ENCODE results near the gene TBC1D17. TPM values are rescaled to one million over a fixed set of nuclear protein-coding genes. Genes with fewer than 3 reads are reported as not detected.

TBC1D17 gene
- total and polyA plus RNA-seq, 10 of the 15 experiments (the other 5 are each of a cell fraction or from before 2014, with no cell fraction given) = 0.42 to 20.4 (median 11.2) TPM

DNA sequence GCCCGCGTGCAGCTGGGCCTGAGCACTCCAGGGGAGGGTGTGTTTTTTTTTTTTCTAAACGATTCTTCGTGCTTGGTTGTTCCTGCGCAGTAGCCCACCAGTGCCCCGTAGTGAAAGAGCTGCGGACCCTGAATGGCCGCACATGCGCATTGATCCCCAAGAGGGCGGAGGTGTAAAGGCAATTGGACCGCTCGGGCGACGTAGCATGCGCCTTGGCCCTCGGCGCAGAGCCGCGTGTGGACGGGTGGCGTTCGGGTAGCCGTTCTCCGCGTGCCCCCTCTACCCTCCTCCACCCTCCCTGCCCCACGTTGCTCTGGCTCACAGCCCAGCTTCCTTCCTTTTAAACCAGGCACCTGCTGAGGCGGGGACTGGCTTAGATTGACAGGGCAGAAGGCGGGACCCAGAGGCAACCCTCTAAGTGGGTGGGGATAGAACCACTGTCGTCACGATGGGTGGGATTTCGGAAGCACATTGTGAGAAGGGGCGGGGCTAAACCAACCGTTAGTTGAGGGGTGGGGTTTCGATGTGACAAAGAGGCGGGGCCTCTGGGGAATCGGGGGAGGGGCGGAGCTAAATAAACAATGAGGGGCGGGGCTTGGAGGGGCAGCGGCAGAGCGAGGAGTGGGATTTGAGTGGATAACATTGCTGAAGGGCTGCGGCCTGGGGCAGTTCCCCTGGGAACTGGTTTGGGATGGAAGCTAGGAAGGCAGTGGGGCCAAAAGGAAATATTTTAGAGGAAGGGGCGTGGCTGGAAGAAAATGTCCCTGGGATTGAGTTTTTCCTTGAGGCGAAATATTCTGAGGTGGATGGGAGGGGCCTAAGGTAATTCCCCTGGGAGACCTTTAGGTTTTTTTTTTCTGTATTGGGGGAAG is 52.3 kb downstream of the TBC1D17 start (continued):
- TF ChIP-seq BHLHE40 (IDR thresholded peaks at IDR 0.05; ENCODE audit: borderline replicate concordance in 1 of 2, low read depth in 2 of 2, low read length in 1 of 2) = peak; percentile 77 to 88
- TF ChIP-seq YBX1 (IDR thresholded peaks at IDR 0.05) = no peak
- no peak for TF ChIP-seq HDAC6 (IDR thresholded peaks at IDR 0.05; ENCODE audit: unreplicated experiment)
- no peak for TF ChIP-seq RB1 (IDR thresholded peaks at IDR 0.05; ENCODE audit: borderline replicate concordance)
- TF ChIP-seq, protein P1, sequence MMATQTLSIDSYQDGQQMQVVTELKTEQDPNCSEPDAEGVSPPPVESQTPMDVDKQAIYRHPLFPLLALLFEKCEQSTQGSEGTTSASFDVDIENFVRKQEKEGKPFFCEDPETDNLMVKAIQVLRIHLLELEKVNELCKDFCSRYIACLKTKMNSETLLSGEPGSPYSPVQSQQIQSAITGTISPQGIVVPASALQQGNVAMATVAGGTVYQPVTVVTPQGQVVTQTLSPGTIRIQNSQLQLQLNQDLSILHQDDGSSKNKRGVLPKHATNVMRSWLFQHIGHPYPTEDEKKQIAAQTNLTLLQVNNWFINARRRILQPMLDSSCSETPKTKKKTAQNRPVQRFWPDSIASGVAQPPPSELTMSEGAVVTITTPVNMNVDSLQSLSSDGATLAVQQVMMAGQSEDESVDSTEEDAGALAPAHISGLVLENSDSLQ (IDR thresholded peaks at IDR 0.05) = peak; percentile 98
- peak; percentile 74; the same call in 1 of the 2 replicates for TF ChIP-seq BACH1 (IDR thresholded peaks at IDR 0.05; ENCODE audit: borderline replicate concordance)
- TF ChIP-seq EP300 (IDR thresholded peaks at IDR 0.05; ENCODE audit: borderline replicate concordance in 1 of 2, control insufficient read depth in 1 of 2, low read depth in 2 of 2, low read length in 2 of 2) = no peak
- TF ChIP-seq E4F1 (IDR thresholded peaks at IDR 0.05; ENCODE audit: borderline replicate concordance, partially characterized antibody) = no peak
- no peak for TF ChIP-seq NFYA (IDR thresholded peaks at IDR 0.05; ENCODE audit: borderline replicate concordance, low read depth, low read length)
- TF ChIP-seq ZBTB33 (IDR thresholded peaks at IDR 0.05) = no peak
- no peak for TF ChIP-seq ZNF622 (IDR thresholded peaks at IDR 0.05)
- TF ChIP-seq, protein P2, sequence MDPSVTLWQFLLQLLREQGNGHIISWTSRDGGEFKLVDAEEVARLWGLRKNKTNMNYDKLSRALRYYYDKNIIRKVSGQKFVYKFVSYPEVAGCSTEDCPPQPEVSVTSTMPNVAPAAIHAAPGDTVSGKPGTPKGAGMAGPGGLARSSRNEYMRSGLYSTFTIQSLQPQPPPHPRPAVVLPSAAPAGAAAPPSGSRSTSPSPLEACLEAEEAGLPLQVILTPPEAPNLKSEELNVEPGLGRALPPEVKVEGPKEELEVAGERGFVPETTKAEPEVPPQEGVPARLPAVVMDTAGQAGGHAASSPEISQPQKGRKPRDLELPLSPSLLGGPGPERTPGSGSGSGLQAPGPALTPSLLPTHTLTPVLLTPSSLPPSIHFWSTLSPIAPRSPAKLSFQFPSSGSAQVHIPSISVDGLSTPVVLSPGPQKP (IDR thresholded peaks at IDR 0.05; ENCODE audit: low read depth, low read length) = no peak
- no peak for TF ChIP-seq RAD21 (IDR thresholded peaks at IDR 0.05; ENCODE audit: insufficient read depth, low read depth, low read length)
- TF ChIP-seq HCFC1 (IDR thresholded peaks at IDR 0.05; ENCODE audit: low read length) = peak; percentile 39; the same call in 1 of the 2 replicates
- TF ChIP-seq, protein P3, sequence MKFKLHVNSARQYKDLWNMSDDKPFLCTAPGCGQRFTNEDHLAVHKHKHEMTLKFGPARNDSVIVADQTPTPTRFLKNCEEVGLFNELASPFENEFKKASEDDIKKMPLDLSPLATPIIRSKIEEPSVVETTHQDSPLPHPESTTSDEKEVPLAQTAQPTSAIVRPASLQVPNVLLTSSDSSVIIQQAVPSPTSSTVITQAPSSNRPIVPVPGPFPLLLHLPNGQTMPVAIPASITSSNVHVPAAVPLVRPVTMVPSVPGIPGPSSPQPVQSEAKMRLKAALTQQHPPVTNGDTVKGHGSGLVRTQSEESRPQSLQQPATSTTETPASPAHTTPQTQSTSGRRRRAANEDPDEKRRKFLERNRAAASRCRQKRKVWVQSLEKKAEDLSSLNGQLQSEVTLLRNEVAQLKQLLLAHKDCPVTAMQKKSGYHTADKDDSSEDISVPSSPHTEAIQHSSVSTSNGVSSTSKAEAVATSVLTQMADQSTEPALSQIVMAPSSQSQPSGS (IDR thresholded peaks at IDR 0.05; ENCODE audit: low read length) = no peak
- TF ChIP-seq RAD51 (IDR thresholded peaks at IDR 0.05) = no peak
- peak; percentile 44; the same call in 1 of the 2 replicates for TF ChIP-seq LARP7 (IDR thresholded peaks at IDR 0.05)
- TF ChIP-seq BCL11A (IDR thresholded peaks at IDR 0.05; ENCODE audit: low read depth, low read length) = no peak
- TF ChIP-seq RCOR1 (conservative IDR thresholded peaks at IDR 0.05; ENCODE audit: low read depth, low read length) = no peak
- TF ChIP-seq FOS (IDR thresholded peaks at IDR 0.05; ENCODE audit: borderline replicate concordance, extremely low read depth, insufficient read length) = no peak
- TF ChIP-seq RELA (IDR thresholded peaks at IDR 0.05; ENCODE audit: borderline replicate concordance, partially characterized antibody) = no peak
- no peak for TF ChIP-seq TCF7 (IDR thresholded peaks at IDR 0.05; ENCODE audit: borderline replicate concordance)
